GM19438 (cell line): ENCODE measurements around the gene HEXB.
"Not testable (repeated sequence)": the region's sequence is repeated elsewhere in the genome, so short reads cannot be mapped to it uniquely, and the experiment has no call there.

Experiments
- ATAC-seq: cut with Tn5 transposase; IDR thresholded peaks from one replicate; pipeline ENCODE4 v1.9.1; 2021; ENCODE audit warnings: low read depth; ENCODE audit not compliant: unreplicated experiment

The HEXB gene

GRCh38 chr5:74657165-74657564, 27.9 kb upstream of the HEXB start:
- no peak for ATAC-seq

- ATAC-seq: no peak
These were observed 25.9 kb upstream of the HEXB start for GRCh38 chr5:74659172-74659571.

DNA sequence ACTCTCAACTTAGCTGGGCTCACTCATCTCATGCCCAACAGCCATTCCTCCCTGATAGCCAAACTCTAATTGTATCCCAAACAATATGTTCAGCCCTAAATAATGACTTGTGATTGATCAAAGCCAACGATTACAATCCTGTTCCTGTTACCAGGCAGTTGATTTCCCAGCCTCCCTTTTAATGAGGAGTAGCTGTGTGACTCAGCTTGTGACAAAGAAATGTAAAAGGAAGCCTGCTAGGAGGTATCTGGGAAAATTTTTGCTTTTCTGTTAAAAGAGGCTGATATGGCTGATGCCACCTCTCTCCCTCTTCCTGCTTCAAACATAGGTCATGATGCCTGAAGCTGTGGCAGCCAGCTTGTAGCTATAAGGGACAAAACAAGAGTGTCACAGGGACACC, 24.9 kb upstream of the HEXB start:
- ATAC-seq: no peak

- no peak for ATAC-seq
These were observed 24.2 kb upstream of the HEXB start for GRCh38 chr5:74660873-74661272.

GRCh38 chr5:74664551-74664950, 20.5 kb upstream of the HEXB start:
- no peak for ATAC-seq

GRCh38 chr5:74665273-74665672, 19.8 kb upstream of the HEXB start:
- no peak for ATAC-seq

DNA sequence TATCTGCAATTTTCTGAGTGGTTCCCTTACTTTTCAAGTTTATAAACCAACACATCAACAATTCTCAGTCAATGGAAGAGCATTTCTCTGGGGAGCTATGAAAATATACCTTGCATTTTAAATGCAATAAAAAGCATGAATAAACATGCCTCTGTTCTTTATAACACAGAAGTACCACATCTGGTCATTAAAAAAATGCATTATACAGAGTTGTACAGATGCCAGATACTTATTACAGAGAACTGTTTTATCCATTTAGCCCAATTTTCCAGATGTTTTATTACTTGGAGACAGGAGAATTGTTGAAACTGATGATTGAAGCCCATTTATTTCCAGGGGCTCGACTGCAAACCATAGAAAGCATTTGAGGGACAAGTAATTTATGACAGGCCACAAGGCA, 19.2 kb upstream of the HEXB start:
- no peak for ATAC-seq

- ATAC-seq: no peak
These were observed 17.6 kb upstream of the HEXB start for GRCh38 chr5:74667396-74667795.

GRCh38 chr5:74669821-74670220, 15.2 kb upstream of the HEXB start:
- ATAC-seq: no peak

GRCh38 chr5:74670396-74671038, 14.5 kb upstream of the HEXB start:
- ATAC-seq: no peak

DNA sequence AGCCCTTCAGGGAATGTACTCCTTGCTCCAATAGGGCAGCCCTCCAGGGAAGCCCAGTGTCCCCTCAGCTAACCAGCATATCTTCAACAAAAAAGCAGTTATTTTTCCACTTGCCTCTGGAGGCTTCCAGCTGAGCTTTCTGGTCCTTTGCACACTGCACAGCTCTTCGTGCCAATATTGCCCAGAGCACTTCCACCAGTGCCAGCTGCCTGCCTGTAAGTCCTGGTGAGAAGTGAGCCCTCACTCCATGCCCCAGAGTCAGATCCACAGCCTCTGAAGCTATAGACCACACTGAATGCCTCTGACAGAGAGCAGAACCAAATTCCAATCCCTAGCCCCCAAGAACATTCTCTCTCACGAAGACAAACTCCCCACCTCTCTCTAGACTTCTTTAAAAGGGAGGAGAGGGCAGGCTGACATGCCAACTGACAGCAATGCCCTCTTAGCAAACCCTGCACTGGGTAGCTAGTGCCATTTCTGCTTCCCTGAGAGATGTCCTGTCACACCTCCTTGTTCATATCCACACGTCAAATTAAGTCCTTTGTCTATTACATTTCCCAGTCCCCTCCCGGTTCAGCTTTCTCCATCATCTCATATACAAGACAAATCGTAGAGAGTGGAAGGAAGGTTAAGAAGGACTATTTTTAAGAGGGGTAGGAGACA, 12.7 kb upstream of the HEXB start:
- no peak for ATAC-seq

GRCh38 chr5:74673011-74673790, 11.8 kb upstream of the HEXB start:
- ATAC-seq: no peak

GRCh38 chr5:74676466-74676865, 8.6 kb upstream of the HEXB start:
- ATAC-seq: not testable (repeated sequence)

GRCh38 chr5:74678123-74678522, 6.9 kb upstream of the HEXB start:
- ATAC-seq: not testable (repeated sequence)

DNA sequence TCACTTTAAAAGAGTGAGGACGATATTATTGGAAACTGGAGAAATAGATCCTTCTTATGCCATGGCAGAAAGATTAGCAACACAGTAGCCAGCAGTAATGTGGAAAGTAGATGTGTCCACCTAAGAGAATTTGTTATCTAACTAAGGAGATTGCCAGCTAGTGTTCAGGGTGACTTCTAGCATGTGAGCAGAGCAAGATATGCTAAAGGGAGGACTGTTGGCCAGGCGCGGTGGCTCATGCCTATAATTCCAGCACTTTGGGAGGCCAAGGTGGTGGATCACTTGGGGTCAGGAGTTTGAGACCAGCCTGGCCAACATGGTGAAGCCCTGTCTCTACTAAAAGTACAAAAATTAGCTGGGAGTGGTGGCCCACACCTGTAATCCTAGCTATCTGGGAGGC, 5.7 kb upstream of the HEXB start:
- ATAC-seq: not testable (repeated sequence)

GRCh38 chr5:74679966-74680365, 5.1 kb upstream of the HEXB start:
- ATAC-seq: no peak

DNA sequence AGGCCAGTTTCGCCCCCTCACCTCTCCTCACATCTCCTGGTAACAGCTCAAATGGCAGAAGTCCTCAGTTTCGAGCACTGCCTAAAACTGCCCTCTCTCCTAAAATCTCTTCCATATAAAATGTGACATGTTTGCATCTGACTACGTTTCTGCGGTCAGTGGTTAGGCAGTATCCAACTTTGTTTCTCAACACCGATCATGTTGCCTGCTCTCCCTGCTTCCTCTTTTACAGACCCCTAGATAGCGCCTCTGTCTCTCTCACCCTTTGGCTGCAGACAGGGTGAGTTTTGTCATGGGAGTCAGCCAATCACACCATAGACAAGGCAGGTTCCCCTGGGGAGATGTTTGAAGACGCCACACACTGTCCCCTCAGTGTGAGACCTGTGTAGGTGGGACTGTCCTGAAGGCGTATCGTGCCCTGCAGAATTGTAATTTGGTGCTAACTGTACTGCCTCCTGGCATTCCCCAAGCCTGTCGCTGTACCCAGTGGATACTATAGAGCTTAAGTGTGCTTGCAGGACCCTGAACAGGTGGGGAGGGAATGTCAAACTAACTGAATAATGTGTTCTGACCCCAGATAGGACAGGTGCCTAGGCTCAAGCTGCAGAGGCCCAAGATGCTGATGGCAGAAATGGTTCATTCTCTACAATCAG, 1.1 kb downstream of the HEXB start:
- ATAC-seq: peak; percentile 48

GRCh38 chr5:74686962-74687751, 2.1 kb downstream of the HEXB start:
- ATAC-seq: no peak

GRCh38 chr5:74693191-74693590, 8.2 kb downstream of the HEXB start:
- no peak for ATAC-seq

DNA sequence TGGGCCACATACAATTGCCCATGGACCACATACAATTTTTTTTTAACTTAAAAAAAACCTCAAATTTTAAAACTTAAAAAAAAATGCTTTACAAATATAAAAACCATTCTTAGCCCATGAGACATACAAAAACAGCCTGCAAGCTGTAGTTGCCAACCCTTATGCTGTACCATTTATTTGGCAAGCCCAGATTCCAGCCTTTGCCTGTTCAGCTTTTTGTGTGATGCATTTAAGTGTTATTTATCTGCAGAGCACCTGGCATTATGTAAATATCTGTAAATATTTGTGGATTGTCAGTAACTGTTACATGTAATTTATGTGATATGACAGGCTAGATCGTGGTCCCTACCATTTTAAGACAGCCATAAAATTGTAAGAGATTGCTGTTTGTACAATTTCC, 32.6 kb downstream of the HEXB start:
- no peak for ATAC-seq
